Naive thymus-derived CD4-positive, alpha-beta T cell (primary cell): ENCODE measurements around the gene KDM2A. TPM values are rescaled to one million over a fixed set of nuclear protein-coding genes. Genes with fewer than 3 reads are reported as not detected.

ENCODE experiments used
- ATAC-seq: fragments of 150-1000 bp; cut with Tn5 transposase; 2 replicates; pipeline ENCODE4 v1.10.0; 2021; ENCODE audit warnings: mild to moderate bottlenecking, moderate library complexity
- CTCF ChIA-PET: fragments of 350-600 bp; sonication (Branson Sonifier 250); formaldehyde crosslinking; loops from one replicate; lab custom pipeline; 2021; ENCODE audit warnings: antibody characterized with exemption; lab: Charles Lee
- POLR2A ChIA-PET: fragments of 350-600 bp; sonication (Branson Sonifier 250); formaldehyde crosslinking; loops from one replicate; lab custom pipeline; 2021; ENCODE audit warnings: antibody characterized with exemption, inconsistent platforms; lab: Charles Lee
- DNase-seq, 9 donors: peaks; one replicate each; pipeline versions ENCODE4 v3.0.0 to v3.0.0-alpha.2; 2020 to 2022; ENCODE audit warnings: mixed read lengths in 1 of 9
- H3K27ac ChIP-seq: one replicate; pipeline ENCODE4 v1.7.0; 2013; ENCODE audit warnings: mild to moderate bottlenecking, low read depth, low read length, moderate library complexity
- H3K27me3 ChIP-seq, 2 donors: one replicate each; pipeline ENCODE4 v1.7.0; 2013; ENCODE audit warnings: low read length in 2 of 2, mild to moderate bottlenecking in 2 of 2, moderate library complexity in 2 of 2; ENCODE audit not compliant: control insufficient read depth in 2 of 2, insufficient read depth in 2 of 2
- H3K36me3 ChIP-seq, 3 experiments: 1 replicate in 2 of 3; 2 replicates in 1 of 3; pipeline ENCODE4 v1.7.0; 2013; ENCODE audit warnings: low read length in 3 of 3, mild to moderate bottlenecking in 3 of 3, moderate library complexity in 1 of 3; ENCODE audit not compliant: insufficient read depth in 3 of 3, control insufficient read depth in 2 of 3
- H3K4me1 ChIP-seq, 2 donors: one replicate each; pipeline ENCODE4 v1.7.0; 2013; ENCODE audit warnings: low read length in 2 of 2, mild to moderate bottlenecking in 2 of 2, moderate library complexity in 1 of 2; ENCODE audit not compliant: control insufficient read depth in 2 of 2, insufficient read depth in 2 of 2
- H3K4me3 ChIP-seq: 2 replicates; pipeline ENCODE4 v1.7.0; 2013; ENCODE audit warnings: mild to moderate bottlenecking, low read length
- H3K9me3 ChIP-seq, 3 experiments: 1 replicate in 2 of 3; 2 replicates in 1 of 3; pipeline ENCODE4 v1.7.0; 2013; ENCODE audit warnings: low read length in 3 of 3; ENCODE audit not compliant: control insufficient read depth in 2 of 3
- H3K27ac Mint-ChIP-seq, 9 donors: one replicate each; pipeline ENCODE4 v1.8.0; 2020 to 2022; ENCODE audit warnings: mixed read lengths in 9 of 9, mild to moderate bottlenecking in 8 of 9, moderate library complexity in 5 of 9, inconsistent platforms in 2 of 9
- H3K27me3 Mint-ChIP-seq, 5 donors: one replicate each; pipeline ENCODE4 v1.8.0; 2021 to 2022; ENCODE audit warnings: mixed read lengths in 5 of 5, mild to moderate bottlenecking in 1 of 5
- H3K36me3 Mint-ChIP-seq, 5 donors: one replicate each; pipeline ENCODE4 v1.8.0; 2020 to 2022; ENCODE audit warnings: mixed read lengths in 5 of 5, mild to moderate bottlenecking in 3 of 5, inconsistent platforms in 1 of 5
- H3K4me1 Mint-ChIP-seq, 7 donors: one replicate each; pipeline ENCODE4 v1.8.0; 2020 to 2022; ENCODE audit warnings: mixed read lengths in 7 of 7, mild to moderate bottlenecking in 3 of 7, inconsistent platforms in 1 of 7
- H3K4me3 Mint-ChIP-seq, 10 donors: one replicate each; pipeline ENCODE4 v1.8.0; 2020 to 2022; ENCODE audit warnings: mild to moderate bottlenecking in 10 of 10, mixed read lengths in 10 of 10, moderate library complexity in 6 of 10, inconsistent platforms in 2 of 10
- H3K9me3 Mint-ChIP-seq, 11 donors: one replicate each; pipeline ENCODE4 v1.8.0; 2020 to 2022; ENCODE audit warnings: mixed read lengths in 11 of 11, mild to moderate bottlenecking in 4 of 11, inconsistent platforms in 1 of 11, moderate library complexity in 1 of 11
- intact Hi-C, 2 donors: fragments of 100-400 bp; cut with micrococcal nuclease; formaldehyde crosslinking; loops; one replicate each; pipeline ENCODE4 v1.15.1; 2023
- polyA plus RNA-seq, 2 donors: library from polyadenylated mRNA; unstranded; fragments of 300-500 nt; fragmentation: Illumina TruSeq; gene quantifications; one replicate each; pipeline ENCODE4 v1.2.3, GENCODE V29; 2021
- total RNA-seq, 6 experiments: library from RNA in 5 of 6; stranded (reverse) in 5 of 6; gene quantifications; 1 replicate in 5 of 6; 2 replicates in 1 of 6; pipeline ENCODE4 v1.2.3 and lab custom pipeline; 2021 to 2026

The KDM2A gene
- total and polyA plus RNA-seq, 7 experiments from 2014 or later, result 8.7 to 298 (median 223) TPM

- POLR2A ChIA-PET, result interaction anchor here (1.9 to 21.3 kb wide), 7 partner anchors 13 to 56 kb away, joined by 8 to 729 read pairs (median 33); partner anchors contain the start of genes GRK2 and SSH3
- ATAC-seq (no peak), DNase-seq (no peak)
- peak overlapping the region; percentile 77 to 96 (median 88) for H3K4me3 Mint-ChIP-seq
- peak overlapping the region; percentile 68 for H3K4me3 ChIP-seq
- peaks cover 0 to 4% (median 0%) of the 10 kb centered on the region in 11 donors for H3K9me3 Mint-ChIP-seq
- no peaks in the 10 kb centered on the region for H3K27me3 ChIP-seq
- H3K36me3 Mint-ChIP-seq, result peaks cover 0 to 41% (median 22%) of the 10 kb centered on the region in 5 donors
- CTCF ChIA-PET, result interaction anchor here (0.9 to 3.9 kb wide), 7 partner anchors 14 to 56 kb away, joined by 3 to 24 read pairs (median 4); no protein-coding TSS in a partner anchor
- intact Hi-C loops, result loop anchor here (1.0 to 5.0 kb wide), 4 partner anchors 13 to 219 kb away; partner anchors contain the start of genes CDK2AP2 (in 1 of the 2), GRK2 (in 1 of the 2), POLD4 (in 1 of the 2) and SSH3 (in 1 of the 2)
- H3K27ac Mint-ChIP-seq, result peak overlapping the region; percentile 72 to 93 (median 88)
- H3K4me1 Mint-ChIP-seq, result peaks cover 29 to 72% (median 57%) of the 10 kb centered on the region in 7 donors
- peak overlapping the region; percentile 81 for H3K27ac ChIP-seq
- peaks cover 54 to 60% of the 10 kb centered on the region in 2 donors for H3K4me1 ChIP-seq
- no peaks in the 10 kb centered on the region for H3K9me3 ChIP-seq
- H3K36me3 ChIP-seq, result peaks cover 0 to 48% (median 7%) of the 10 kb centered on the region in 3 experiments
- H3K27me3 Mint-ChIP-seq, result peaks cover 0 to 2% (median 0%) of the 10 kb centered on the region in 5 donors
Observed at GRCh38 chr11:67289651-67290479, 170.8 kb downstream of the KDM2A start.

- no peak for ATAC-seq
- no peaks in the 10 kb centered on the region for H3K27me3 ChIP-seq
- POLR2A ChIA-PET, result interaction anchor here (1.4 to 21.3 kb wide), 5 partner anchors 8 to 26 kb away, joined by 3 to 729 read pairs (median 18); partner anchors contain the start of genes GRK2 and SSH3
- peaks cover 0 to 48% (median 7%) of the 10 kb centered on the region in 3 experiments for H3K36me3 ChIP-seq
- Mint-ChIP-seq H3K36me3 (peaks cover 0 to 48% (median 27%) of the 10 kb centered on the region in 5 donors), H3K4me3 (peak overlapping the region; percentile 29 to 96 (median 88)), H3K4me1 (peaks cover 29 to 68% (median 53%) of the 10 kb centered on the region in 7 donors), H3K27ac (peak overlapping the region in 7 of 9 donors; percentile 28 to 93 (median 83)), H3K27me3 (peaks cover 0 to 2% (median 0%) of the 10 kb centered on the region in 5 donors), H3K9me3 (peaks cover 0 to 9% (median 2%) of the 10 kb centered on the region in 11 donors)
- CTCF ChIA-PET, result interaction anchor here (0.8 to 1.5 kb wide), 4 partner anchors 18 to 29 kb away, joined by 3 to 5 read pairs (median 4); no protein-coding TSS in a partner anchor
- H3K27ac ChIP-seq, result peak overlapping the region; percentile 81
- H3K4me3 ChIP-seq, result no peak overlapping the region
- no peak for DNase-seq
- H3K9me3 ChIP-seq, result peaks cover 0 to 7% (median 2%) of the 10 kb centered on the region in 3 experiments
- intact Hi-C loops, result no loop called here
- H3K4me1 ChIP-seq, result peaks cover 49 to 56% of the 10 kb centered on the region in 2 donors
Observed at GRCh38 chr11:67290801-67291200, 171.7 kb downstream of the KDM2A start.

- POLR2A ChIA-PET, result interaction anchor here (0.7 to 21.3 kb wide), 8 partner anchors 9 to 181 kb away, joined by 3 to 729 read pairs (median 4); partner anchors contain the start of genes GRK2 and SSH3
- H3K27ac Mint-ChIP-seq, result peak overlapping the region in 7 of 9 donors; percentile 9 to 86 (median 62)
- H3K36me3 ChIP-seq, result peaks cover 0 to 53% (median 8%) of the 10 kb centered on the region in 3 experiments
- peaks cover under 1 to 56% (median 36%) of the 10 kb centered on the region in 5 donors for H3K36me3 Mint-ChIP-seq
- no peaks in the 10 kb centered on the region for H3K27me3 ChIP-seq
- intact Hi-C loops, result no loop called here
- peaks cover 0 to 16% (median 8%) of the 10 kb centered on the region in 11 donors for H3K9me3 Mint-ChIP-seq
- H3K9me3 ChIP-seq, result peaks cover 0 to 11% (median 6%) of the 10 kb centered on the region in 3 experiments
- H3K4me1 Mint-ChIP-seq, result peaks cover 26 to 70% (median 53%) of the 10 kb centered on the region in 7 donors
- peak overlapping the region; percentile 35 for H3K27ac ChIP-seq
- CTCF ChIA-PET, result interaction anchor here (0.5 to 1.5 kb wide), 6 partner anchors 19 to 47 kb away, joined by 3 to 5 read pairs (median 4); no protein-coding TSS in a partner anchor
- H3K4me3 Mint-ChIP-seq, result peak overlapping the region; percentile 13 to 88 (median 47)
- H3K4me3 ChIP-seq, result no peak overlapping the region
- peaks cover 0 to 2% (median 0%) of the 10 kb centered on the region in 5 donors for H3K27me3 Mint-ChIP-seq
- peaks cover 40 to 47% of the 10 kb centered on the region in 2 donors for H3K4me1 ChIP-seq
- DNase-seq (no peak), ATAC-seq (no peak)
Observed at GRCh38 chr11:67291481-67292381, 172.7 kb downstream of the KDM2A start.

- ATAC-seq (no peak), DNase-seq (no peak)
- peaks cover 0 to 2% (median 0%) of the 10 kb centered on the region in 5 donors for H3K27me3 Mint-ChIP-seq
- Histone ChIP-seq H3K4me1 (peaks cover 30 to 37% of the 10 kb centered on the region in 2 donors), H3K9me3 (peaks cover 0 to 11% (median 6%) of the 10 kb centered on the region in 3 experiments), H3K4me3 (no peak overlapping the region), H3K27me3 (no peaks in the 10 kb centered on the region), H3K27ac (no peak overlapping the region), H3K36me3 (peaks cover 0 to 58% (median 12%) of the 10 kb centered on the region in 3 experiments)
- H3K4me1 Mint-ChIP-seq, result peaks cover 22 to 65% (median 49%) of the 10 kb centered on the region in 7 donors
- peak overlapping the region; percentile 6 to 69 (median 47) for H3K4me3 Mint-ChIP-seq
- ChIA-PET CTCF (interaction anchor here (1.0 to 2.0 kb wide), 5 partner anchors 21 to 124 kb away, joined by 4 to 6 read pairs (median 5); no protein-coding TSS in a partner anchor), POLR2A (interaction anchor here (0.7 to 21.3 kb wide), 8 partner anchors 10 to 191 kb away, joined by 3 to 729 read pairs (median 6); partner anchors contain the start of genes GRK2 and SSH3)
- H3K9me3 Mint-ChIP-seq, result peaks cover 0 to 19% (median 11%) of the 10 kb centered on the region in 11 donors
- H3K36me3 Mint-ChIP-seq, result peaks cover 5 to 56% (median 36%) of the 10 kb centered on the region in 5 donors
- H3K27ac Mint-ChIP-seq, result peak overlapping the region; percentile 44 to 86 (median 61)
- intact Hi-C loops, result no loop called here
Observed at GRCh38 chr11:67292671-67293070, 173.6 kb downstream of the KDM2A start.

GRCh38 chr11:67293090-67293489 is 174.0 kb downstream of the KDM2A start:
- POLR2A ChIA-PET, result interaction anchor here (0.7 to 21.3 kb wide), 9 partner anchors 10 to 191 kb away, joined by 3 to 729 read pairs (median 4); partner anchors contain the start of genes GRK2 and SSH3
- peak overlapping the region in 8 of 10 donors; percentile 24 to 69 (median 42) for H3K4me3 Mint-ChIP-seq
- ATAC-seq, result no peak
- peaks cover 17 to 61% (median 45%) of the 10 kb centered on the region in 7 donors for H3K4me1 Mint-ChIP-seq
- no peaks in the 10 kb centered on the region for H3K27me3 ChIP-seq
- H3K27ac ChIP-seq, result no peak overlapping the region
- peaks cover 26 to 33% of the 10 kb centered on the region in 2 donors for H3K4me1 ChIP-seq
- H3K9me3 Mint-ChIP-seq, result peaks cover 0 to 19% (median 11%) of the 10 kb centered on the region in 11 donors
- peaks cover 0 to 59% (median 12%) of the 10 kb centered on the region in 3 experiments for H3K36me3 ChIP-seq
- H3K36me3 Mint-ChIP-seq, result peaks cover 5 to 57% (median 36%) of the 10 kb centered on the region in 5 donors
- intact Hi-C loops, result no loop called here
- peaks cover 0 to 2% (median 0%) of the 10 kb centered on the region in 5 donors for H3K27me3 Mint-ChIP-seq
- H3K4me3 ChIP-seq, result no peak overlapping the region
- peak in 1 of 9 donors; percentile 27 for DNase-seq
- H3K27ac Mint-ChIP-seq, result peak overlapping the region; percentile 8 to 86 (median 61)
- CTCF ChIA-PET, result interaction anchor here (1.0 to 2.0 kb wide), 5 partner anchors 20 to 124 kb away, joined by 4 to 6 read pairs (median 5); no protein-coding TSS in a partner anchor
- H3K9me3 ChIP-seq, result peaks cover 0 to 11% (median 6%) of the 10 kb centered on the region in 3 experiments
